Measurements from ENCODE around the gene EPHB1.

GRCh38 chr3:135090020-135090717, 295.1 kb downstream of the EPHB1 start:
- TF ChIP-seq POLR2AphosphoS5 (IDR thresholded peaks at IDR 0.05; ENCODE audit: borderline replicate concordance, low read depth, low read length): no peak
- TF ChIP-seq EZH2 (IDR thresholded peaks at IDR 0.05): no peak
